Right ventricle myocardium inferior (tissue), 1 donor: ENCODE data around the gene PDE2A. TPM values are rescaled to one million over a fixed set of nuclear protein-coding genes. Genes with fewer than 3 reads are reported as not detected.

Source experiments
- ATAC-seq: fragments of 200-7000 bp; cut with Tn5 transposase; one replicate; pipeline ENCODE4 v1.9.1; 2020; ENCODE audit warnings: mild to moderate bottlenecking, moderate library complexity
- DNase-seq: peaks from one replicate; pipeline ENCODE4 v3.0.0; 2021; ENCODE audit errors: missing footprints
- intact Hi-C: fragments of 100-400 bp; cut with DNase I; formaldehyde crosslinking; loops from one replicate; pipeline ENCODE4 v1.11.0; 2022
- total RNA-seq: library from RNA; stranded (reverse); fragmentation: NEBNext Ultra II Directional; extraction: Animal tissue kit (Norgen Biotek cat#: 25700); gene quantifications from one replicate; pipeline ENCODE4 v1.2.1, GENCODE V29; 2021
- donor health status: DM: no; HTN: yes; CAD: no; lungs with severe emphysema.

The PDE2A gene
- total RNA-seq, 1 donor from 2014 or later = 41.2 TPM

GRCh38 chr11:72647882-72648281 lies 26.3 kb downstream of the PDE2A start:
- intact Hi-C loops = loop anchor here (10.0 kb wide), 1 partner anchor 173 kb away; no protein-coding TSS in a partner anchor
- DNase-seq (no peak), ATAC-seq (no peak)

- no peak for DNase-seq
- ATAC-seq = no peak
- intact Hi-C loops = loop anchor here (10.0 kb wide), 1 partner anchor 172 kb away; no protein-coding TSS in a partner anchor
Observed at GRCh38 chr11:72646472-72646871, 27.8 kb downstream of the PDE2A start.

DNA sequence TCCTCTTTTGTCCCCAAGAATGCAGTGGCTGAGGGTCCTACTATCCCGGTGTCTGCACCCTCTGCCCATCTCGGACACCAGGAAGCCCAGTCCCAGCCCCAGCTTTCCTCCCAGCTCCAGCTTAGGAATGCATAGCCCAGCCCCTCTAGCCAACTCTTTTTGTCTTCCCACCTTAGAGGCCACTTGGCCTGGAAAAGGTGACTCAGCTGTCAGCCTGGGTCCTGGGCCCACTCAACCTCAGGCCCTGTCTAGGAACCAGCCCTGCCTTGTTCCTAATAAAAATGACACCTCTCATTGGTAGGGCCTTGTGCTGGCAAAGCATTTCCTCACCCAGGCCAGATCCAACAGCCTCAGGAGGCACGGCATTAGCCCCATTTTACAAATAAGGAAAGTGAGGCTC lies 28.2 kb downstream of the PDE2A start:
- intact Hi-C loops = loop anchor here (10.0 kb wide), 1 partner anchor 171 kb away; no protein-coding TSS in a partner anchor
- ATAC-seq (no peak), DNase-seq (no peak)

GRCh38 chr11:72643547-72643946 lies 30.7 kb downstream of the PDE2A start:
- no peak for ATAC-seq
- intact Hi-C loops = loop anchor here (1.0 to 10.0 kb wide), 3 partner anchors 19 to 169 kb away; no protein-coding TSS in a partner anchor
- DNase-seq = no peak

DNA sequence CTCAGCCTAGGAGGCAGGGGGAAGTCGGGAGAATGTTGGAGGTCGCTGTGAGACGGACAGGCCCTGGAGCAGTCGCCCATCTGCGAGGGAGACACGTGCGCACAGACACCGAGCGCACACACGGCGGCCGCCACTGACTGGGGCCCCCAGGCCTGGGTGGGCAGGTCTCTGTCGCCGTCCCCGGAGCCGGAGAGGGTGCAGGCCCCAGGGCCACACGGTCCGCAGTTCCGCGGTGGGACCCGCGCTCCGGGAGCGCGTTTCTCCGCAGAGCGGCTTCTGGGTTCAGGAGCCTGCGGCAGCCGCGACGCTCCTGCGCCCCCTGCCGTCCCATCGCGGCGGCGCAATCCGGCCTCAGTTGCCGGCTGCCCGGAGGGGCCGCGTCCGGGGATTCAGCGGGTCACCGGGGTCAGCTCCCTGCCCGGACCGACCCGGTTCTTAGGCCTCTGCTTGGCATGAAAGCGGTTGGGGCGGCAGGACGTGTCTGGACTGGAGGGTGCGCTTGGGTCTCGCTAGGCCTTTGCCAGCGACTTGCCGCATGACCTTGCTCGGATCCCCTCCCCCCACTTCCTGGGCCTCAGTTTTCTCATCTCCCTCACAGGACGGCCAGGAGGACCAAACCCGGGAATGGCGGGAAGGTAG lies 31.2 kb downstream of the PDE2A start:
- peak; percentile 82 for ATAC-seq
- intact Hi-C loops = loop anchor here (1.0 to 10.0 kb wide), 4 partner anchors 18 to 168 kb away; no protein-coding TSS in a partner anchor
- DNase-seq = peak; percentile 87

- intact Hi-C loops = loop anchor here (1.0 to 10.0 kb wide), 3 partner anchors 17 to 167 kb away; no protein-coding TSS in a partner anchor
- ATAC-seq = peak; percentile 82
- no peak for DNase-seq
Observed at GRCh38 chr11:72642043-72642883, 32.0 kb downstream of the PDE2A start.

- intact Hi-C loops = loop anchor here (1.0 to 10.0 kb wide), 3 partner anchors 17 to 167 kb away; no protein-coding TSS in a partner anchor
- ATAC-seq (no peak), DNase-seq (no peak)
Observed at GRCh38 chr11:72641522-72642042, 32.6 kb downstream of the PDE2A start.

- peak; percentile 1 for ATAC-seq
- peak; percentile 47 for DNase-seq
- intact Hi-C loops = loop anchor here (10.0 kb wide), 1 partner anchor 165 kb away; no protein-coding TSS in a partner anchor
Observed at GRCh38 chr11:72639502-72640375, 34.5 kb downstream of the PDE2A start.

DNA sequence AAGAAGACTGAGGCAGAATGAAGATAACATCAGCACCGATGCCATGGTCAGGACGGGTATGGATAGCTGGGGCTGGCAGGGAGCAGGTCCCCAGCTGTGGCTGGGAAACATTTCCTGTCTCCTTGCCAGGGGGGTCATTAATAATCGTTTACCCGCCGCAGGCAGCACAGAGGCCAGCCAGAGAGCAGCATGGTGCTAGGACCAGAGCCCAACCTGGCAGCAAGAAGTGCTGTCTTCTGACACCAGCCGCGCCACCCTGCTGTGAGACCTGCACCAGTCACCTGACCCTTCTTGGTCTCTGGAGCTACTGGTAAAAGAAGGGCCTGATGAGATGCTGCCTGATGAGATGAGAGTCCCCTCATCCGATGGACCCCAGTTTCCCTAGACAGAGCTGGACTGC lies 36.3 kb downstream of the PDE2A start:
- DNase-seq (no peak), ATAC-seq (no peak)

DNA sequence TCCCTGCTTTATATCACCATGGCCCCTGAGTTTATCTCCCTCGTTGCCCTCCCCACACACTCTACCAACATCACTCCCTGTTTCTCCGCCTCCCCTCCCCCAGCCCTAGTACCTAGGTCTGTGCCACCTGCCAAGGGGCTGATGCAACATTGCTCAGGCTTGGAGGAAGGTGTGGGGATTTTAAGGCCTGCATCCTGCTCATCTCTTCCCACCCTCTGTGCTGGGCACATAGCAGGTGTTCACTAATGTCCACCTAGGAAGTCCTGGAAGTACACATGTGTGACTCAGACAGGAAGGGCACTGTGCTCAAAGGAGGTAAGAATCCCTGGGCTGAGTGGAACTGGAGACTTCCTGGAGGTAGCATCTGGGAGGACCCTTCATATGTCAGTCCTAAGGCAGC lies 37.0 kb downstream of the PDE2A start:
- intact Hi-C loops = no loop called here
- peak; percentile 20 for DNase-seq
- ATAC-seq = no peak

More for the DNA sequence above, 36.3 kb downstream of the PDE2A start:
- intact Hi-C loops = no loop called here

DNA sequence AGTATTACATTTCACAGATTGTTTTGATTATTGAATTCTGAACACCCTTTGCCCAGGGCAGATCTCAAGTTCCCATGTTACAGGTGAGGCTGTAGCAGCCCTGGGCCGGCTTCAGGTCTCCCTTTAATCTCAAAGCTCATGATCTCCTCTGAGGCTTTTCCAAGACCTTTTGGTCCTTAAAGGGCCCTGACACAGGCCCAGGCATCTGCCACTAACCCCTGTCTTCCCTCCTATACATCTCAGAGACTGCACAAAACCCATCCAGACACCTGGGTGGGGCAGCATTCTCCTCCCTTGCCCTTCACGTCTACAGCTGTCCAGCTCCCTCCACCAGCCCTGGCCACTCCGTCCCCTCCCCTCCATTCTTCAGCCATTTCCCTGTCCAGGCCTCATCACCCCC lies 37.8 kb downstream of the PDE2A start:
- intact Hi-C loops = no loop called here
- DNase-seq (no peak), ATAC-seq (no peak)

GRCh38 chr11:72635933-72636332 lies 38.3 kb downstream of the PDE2A start:
- DNase-seq (no peak), ATAC-seq (no peak)
- intact Hi-C loops = no loop called here

DNA sequence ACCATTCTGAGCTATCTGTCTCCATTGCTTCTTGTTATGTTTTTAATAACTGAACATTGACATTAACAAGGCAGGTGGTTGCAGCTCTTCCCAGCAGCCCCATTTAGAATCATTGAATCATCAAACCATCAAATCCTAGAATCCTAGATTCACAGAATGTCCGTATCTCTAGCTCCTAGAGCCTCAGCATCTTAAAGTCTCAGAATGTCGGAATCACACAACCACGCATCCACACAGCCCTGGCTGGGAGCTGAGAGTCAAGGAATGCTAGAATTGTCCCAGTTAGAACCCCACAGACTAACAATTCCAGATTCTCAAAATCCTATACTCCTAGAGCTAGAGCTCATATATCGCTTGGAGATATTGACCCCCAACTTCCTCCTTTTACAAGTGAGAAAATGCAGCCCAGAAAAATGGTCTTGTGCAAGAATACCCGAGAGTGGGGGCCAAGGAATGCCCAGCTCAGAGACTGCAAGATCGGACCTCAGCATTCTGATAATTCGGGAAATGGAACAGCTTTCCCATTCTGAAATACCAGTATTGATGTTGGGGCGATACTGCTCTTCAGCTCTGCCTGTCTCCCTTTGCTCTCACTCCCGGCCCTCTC lies 38.8 kb downstream of the PDE2A start:
- DNase-seq = no peak
- intact Hi-C loops = no loop called here
- ATAC-seq = no peak

- ATAC-seq = no peak
Observed at GRCh38 chr11:72634472-72635095, 39.6 kb downstream of the PDE2A start.

DNA sequence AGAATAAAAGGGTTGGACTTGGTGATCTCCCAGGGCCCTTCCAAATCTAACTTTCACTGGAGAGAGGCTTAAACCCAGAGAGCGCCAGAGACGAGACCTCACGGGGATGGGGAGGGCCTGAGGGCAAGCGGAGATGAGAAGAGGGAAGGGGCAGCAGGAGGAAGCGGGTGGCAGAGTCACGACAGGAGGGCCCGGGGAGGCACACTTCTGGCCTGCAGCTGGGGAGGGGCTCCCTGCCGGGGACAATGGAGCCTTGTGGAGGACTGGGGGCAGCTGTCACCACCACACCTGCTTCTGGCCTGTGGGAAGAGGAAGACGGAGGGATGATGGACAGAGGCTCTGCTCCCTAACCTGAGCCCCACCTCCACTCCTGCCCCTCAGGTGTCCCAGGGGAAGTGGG lies 40.2 kb downstream of the PDE2A start:
- DNase-seq = no peak
- intact Hi-C loops = no loop called here
- no peak for ATAC-seq

More at GRCh38 chr11:72634472-72635095, 39.6 kb downstream of the PDE2A start:
- no peak for DNase-seq
- intact Hi-C loops = no loop called here

DNA sequence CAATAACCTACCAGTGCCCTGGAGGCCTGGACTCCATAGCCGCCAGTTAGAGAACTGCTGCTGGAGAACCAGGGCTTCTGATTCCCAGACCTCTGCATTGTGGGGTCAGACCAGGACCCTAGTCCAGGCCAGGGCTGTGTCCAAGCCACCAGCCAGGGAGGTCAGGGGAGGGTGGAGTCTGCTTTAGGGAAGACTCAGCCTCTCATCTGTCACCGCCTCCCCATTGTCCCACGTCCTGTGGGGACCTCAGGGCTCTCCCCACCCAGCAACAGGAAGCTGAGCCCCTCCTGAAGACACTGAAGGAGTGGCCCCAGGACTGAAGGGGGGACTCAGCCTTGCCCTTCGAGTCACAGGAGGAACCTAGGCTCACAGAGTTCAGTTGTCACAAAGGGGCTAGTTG lies 41.2 kb downstream of the PDE2A start:
- intact Hi-C loops = no loop called here
- no peak for DNase-seq

More for the DNA sequence above, 41.2 kb downstream of the PDE2A start:
- ATAC-seq = no peak
